ENCODE data around the gene HEMGN. TPM values are rescaled to one million over a fixed set of nuclear protein-coding genes. Genes with fewer than 3 reads are reported as not detected.
"Not testable (repeated sequence)": the region's sequence is repeated elsewhere in the genome, so short reads cannot be mapped to it uniquely, and the experiment has no call there.

Gene HEMGN
- total RNA-seq, 1 experiment from 2014 or later = not detected

GRCh38 chr9:97954550-97954989 lies 16.6 kb upstream of the HEMGN start:
- Histone ChIP-seq H3K4me3 (ENCODE audit: insufficient read depth, low read depth, low read length) (no peak overlapping the region), H3K27me3 (ENCODE audit: control insufficient read depth, insufficient read depth, low read length) (peaks cover 2% of the 10 kb centered on the region; the same call in 1 of the 2 replicates), H3K36me3 (replicated peaks; ENCODE audit: control insufficient read depth, insufficient read depth, low read length) (no peaks in the 10 kb centered on the region)
- peak; percentile 84 for DNase-seq

GRCh38 chr9:97950873-97951272 lies 12.9 kb upstream of the HEMGN start:
- not testable (repeated sequence) for H3K27me3 ChIP-seq (ENCODE audit: control insufficient read depth, insufficient read depth, low read length); DNase-seq; H3K4me3 ChIP-seq (ENCODE audit: insufficient read depth, low read depth, low read length); H3K36me3 ChIP-seq (replicated peaks; ENCODE audit: control insufficient read depth, insufficient read depth, low read length)

- DNase-seq = not testable (repeated sequence)
These were observed 9.1 kb upstream of the HEMGN start for GRCh38 chr9:97947094-97947493.

DNA sequence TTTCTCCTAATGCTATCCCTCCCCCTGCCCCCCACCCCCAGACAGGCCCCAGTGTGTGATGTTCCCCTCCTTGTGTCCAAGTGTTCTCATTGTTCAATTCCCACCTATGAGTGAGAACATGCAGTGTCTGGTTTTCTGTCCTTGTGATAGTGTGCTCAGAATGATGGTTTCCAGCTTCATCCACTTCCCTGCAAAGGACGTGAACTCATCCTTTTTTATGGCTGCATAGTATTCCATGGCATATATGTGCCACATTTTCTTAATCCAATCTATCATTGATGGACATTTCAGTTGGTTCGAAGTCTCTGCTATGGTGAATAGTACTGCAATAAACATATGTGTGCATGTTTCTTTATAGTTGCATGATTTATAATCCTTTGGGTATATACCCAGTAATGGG lies 7.5 kb upstream of the HEMGN start:
- not testable (repeated sequence) for DNase-seq; H3K4me3 ChIP-seq (ENCODE audit: insufficient read depth, low read depth, low read length); H3K36me3 ChIP-seq (replicated peaks; ENCODE audit: control insufficient read depth, insufficient read depth, low read length)
- H3K27me3 ChIP-seq (ENCODE audit: control insufficient read depth, insufficient read depth, low read length) = peaks cover 20% of the 10 kb centered on the region

More at GRCh38 chr9:97947094-97947493, 9.1 kb upstream of the HEMGN start:
- H3K27me3 ChIP-seq (ENCODE audit: control insufficient read depth, insufficient read depth, low read length); H3K36me3 ChIP-seq (replicated peaks; ENCODE audit: control insufficient read depth, insufficient read depth, low read length); H3K4me3 ChIP-seq (ENCODE audit: insufficient read depth, low read depth, low read length): not testable (repeated sequence)

DNA sequence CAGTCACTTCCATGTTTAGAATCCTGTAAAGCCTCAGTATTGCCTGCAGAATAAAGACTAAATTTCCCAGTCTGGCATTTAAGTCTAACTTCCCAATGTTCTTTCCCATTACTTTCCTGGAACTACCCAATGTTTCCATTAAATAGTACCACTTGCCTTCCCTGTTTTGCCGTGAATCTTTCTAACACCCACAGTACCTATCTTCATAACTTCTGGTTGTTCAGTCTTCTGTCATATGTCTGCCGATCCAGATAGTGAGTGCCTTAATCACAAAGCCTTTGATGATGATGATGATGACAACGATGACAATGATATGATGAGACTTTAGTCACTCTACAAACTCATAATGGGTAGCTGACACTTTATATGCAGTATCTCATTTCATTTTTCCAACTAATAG lies 6.6 kb upstream of the HEMGN start:
- DNase-seq = no peak
- Histone ChIP-seq H3K4me3 (ENCODE audit: insufficient read depth, low read depth, low read length) (no peak overlapping the region), H3K36me3 (replicated peaks; ENCODE audit: control insufficient read depth, insufficient read depth, low read length) (no peaks in the 10 kb centered on the region), H3K27me3 (ENCODE audit: control insufficient read depth, insufficient read depth, low read length) (peaks cover 22% of the 10 kb centered on the region)

GRCh38 chr9:97943308-97943855 lies 5.4 kb upstream of the HEMGN start:
- no peak for DNase-seq
- peaks cover 23% of the 10 kb centered on the region for H3K27me3 ChIP-seq (ENCODE audit: control insufficient read depth, insufficient read depth, low read length)
- H3K36me3 ChIP-seq (replicated peaks; ENCODE audit: control insufficient read depth, insufficient read depth, low read length) = no peaks in the 10 kb centered on the region
- H3K4me3 ChIP-seq (ENCODE audit: insufficient read depth, low read depth, low read length) = no peak overlapping the region

- no peak overlapping the region for H3K4me3 ChIP-seq (ENCODE audit: insufficient read depth, low read depth, low read length)
- no peak for DNase-seq
- H3K36me3 ChIP-seq (replicated peaks; ENCODE audit: control insufficient read depth, insufficient read depth, low read length) = no peaks in the 10 kb centered on the region
- H3K27me3 ChIP-seq (ENCODE audit: control insufficient read depth, insufficient read depth, low read length) = peaks cover 23% of the 10 kb centered on the region
These were observed 3.4 kb upstream of the HEMGN start for GRCh38 chr9:97941323-97941722.

- DNase-seq = no peak
- Histone ChIP-seq H3K4me3 (ENCODE audit: insufficient read depth, low read depth, low read length) (no peak overlapping the region), H3K27me3 (ENCODE audit: control insufficient read depth, insufficient read depth, low read length) (peaks cover 23% of the 10 kb centered on the region), H3K36me3 (replicated peaks; ENCODE audit: control insufficient read depth, insufficient read depth, low read length) (no peaks in the 10 kb centered on the region)
These were observed 2.8 kb upstream of the HEMGN start for GRCh38 chr9:97940741-97941140.

DNA sequence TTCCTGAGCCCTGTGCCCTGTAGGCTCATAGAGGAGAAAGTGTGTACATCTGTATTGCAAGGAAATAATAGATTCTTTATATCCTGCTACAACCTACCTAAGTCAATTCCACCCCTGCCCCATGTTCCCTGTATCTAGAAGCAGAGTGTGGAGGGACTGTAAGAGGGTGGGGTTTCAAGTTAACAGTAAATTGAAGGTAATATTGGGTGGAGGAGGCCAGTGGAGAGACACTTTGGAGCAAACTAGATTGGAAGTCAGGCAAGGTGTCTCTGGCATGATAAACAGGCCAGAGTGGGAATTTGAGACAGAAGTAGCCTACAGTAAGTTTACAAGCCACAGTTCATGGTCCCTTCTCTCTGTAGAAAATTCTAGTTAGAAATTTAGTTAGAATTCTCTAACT lies 2.3 kb upstream of the HEMGN start:
- DNase-seq = no peak
- peaks cover 26% of the 10 kb centered on the region for H3K27me3 ChIP-seq (ENCODE audit: control insufficient read depth, insufficient read depth, low read length)

GRCh38 chr9:97936998-97937397 lies 974 bp downstream of the HEMGN start:
- H3K4me3 ChIP-seq (ENCODE audit: insufficient read depth, low read depth, low read length) = no peak overlapping the region
- peaks cover 22% of the 10 kb centered on the region for H3K27me3 ChIP-seq (ENCODE audit: control insufficient read depth, insufficient read depth, low read length)
- H3K36me3 ChIP-seq (replicated peaks; ENCODE audit: control insufficient read depth, insufficient read depth, low read length) = no peaks in the 10 kb centered on the region
- DNase-seq = no peak

More for the DNA sequence above, 2.3 kb upstream of the HEMGN start:
- Histone ChIP-seq H3K4me3 (ENCODE audit: insufficient read depth, low read depth, low read length) (no peak overlapping the region), H3K36me3 (replicated peaks; ENCODE audit: control insufficient read depth, insufficient read depth, low read length) (no peaks in the 10 kb centered on the region)

- H3K4me3 ChIP-seq (ENCODE audit: insufficient read depth, low read depth, low read length) = no peak overlapping the region
- H3K27me3 ChIP-seq (ENCODE audit: control insufficient read depth, insufficient read depth, low read length) = peaks cover 13% of the 10 kb centered on the region
- no peaks in the 10 kb centered on the region for H3K36me3 ChIP-seq (replicated peaks; ENCODE audit: control insufficient read depth, insufficient read depth, low read length)
- DNase-seq = no peak
These were observed 2.7 kb downstream of the HEMGN start for GRCh38 chr9:97935276-97935675.

DNA sequence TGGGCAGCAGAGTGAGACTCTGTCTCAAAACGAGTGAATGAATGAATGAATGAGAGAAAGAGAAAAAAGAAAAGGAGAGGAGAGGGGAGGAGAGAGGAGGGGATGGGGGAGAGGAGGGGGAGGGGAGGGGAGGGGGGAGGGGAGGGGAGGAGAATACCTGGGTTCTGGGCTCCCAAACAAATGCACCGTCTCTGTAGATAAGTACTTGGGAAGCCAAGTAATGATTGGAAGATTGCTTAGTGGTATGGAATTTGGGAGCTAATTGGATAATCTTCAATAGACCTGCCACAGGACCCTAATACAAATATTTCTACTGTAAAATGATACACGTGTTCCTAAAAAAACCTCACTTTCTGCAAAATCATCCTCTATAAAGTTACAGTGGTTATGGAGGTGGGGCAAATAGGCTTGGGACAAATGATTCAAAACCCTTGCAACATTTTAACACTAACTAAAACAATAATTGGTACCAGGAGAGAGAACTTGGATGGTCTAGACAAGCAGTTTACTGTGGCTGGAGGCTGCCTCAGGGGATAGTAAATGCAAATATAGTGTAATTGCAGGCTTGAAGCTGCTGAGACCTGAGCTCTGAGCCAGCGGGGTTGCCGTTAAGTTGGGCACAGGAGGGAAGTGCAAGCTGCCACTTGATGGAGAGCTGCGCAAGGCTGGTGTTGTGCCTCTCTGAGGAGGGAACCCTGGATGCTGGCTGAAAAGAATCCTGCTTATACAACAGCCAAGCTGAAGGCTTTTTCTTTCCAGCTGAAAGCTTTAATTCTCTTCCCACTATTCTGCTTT lies 3.5 kb downstream of the HEMGN start:
- H3K4me3 ChIP-seq (ENCODE audit: insufficient read depth, low read depth, low read length) = no peak overlapping the region
- peaks cover 11% of the 10 kb centered on the region for H3K27me3 ChIP-seq (ENCODE audit: control insufficient read depth, insufficient read depth, low read length)
- no peaks in the 10 kb centered on the region for H3K36me3 ChIP-seq (replicated peaks; ENCODE audit: control insufficient read depth, insufficient read depth, low read length)
- peak; percentile 11 for DNase-seq

DNA sequence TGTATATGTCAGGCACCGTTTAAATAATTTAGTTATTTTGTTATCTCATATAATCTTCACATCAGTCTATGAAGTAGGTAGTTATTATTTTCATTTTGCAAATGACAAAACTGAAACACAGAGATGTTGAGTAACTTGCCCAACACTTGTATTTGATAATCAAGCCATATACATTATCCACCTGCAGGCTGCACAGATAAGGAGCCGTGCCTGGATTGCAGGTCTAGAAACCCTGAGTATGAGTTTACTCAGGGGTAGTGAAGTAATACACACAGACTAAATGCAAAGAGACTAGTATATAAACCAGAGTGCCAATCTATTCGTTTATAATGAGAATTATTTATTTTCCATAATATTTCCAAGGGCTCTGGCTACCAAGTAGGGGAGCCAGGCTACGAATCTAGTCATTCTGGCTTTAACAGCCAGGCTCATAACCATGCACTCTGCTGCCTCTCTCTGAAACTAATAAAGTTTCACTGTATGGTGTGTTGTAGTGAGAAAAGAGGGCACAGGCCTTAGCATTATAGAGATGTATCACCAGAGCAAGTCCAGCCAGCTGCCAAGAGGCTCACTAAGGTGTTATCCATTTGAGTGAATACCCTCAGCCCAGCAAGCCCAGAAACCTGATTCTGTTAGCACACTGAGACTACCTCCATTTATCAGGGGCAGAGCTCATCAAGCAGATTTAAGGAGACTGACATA lies 4.5 kb downstream of the HEMGN start:
- no peak overlapping the region for H3K4me3 ChIP-seq (ENCODE audit: insufficient read depth, low read depth, low read length)
- DNase-seq = no peak
- H3K27me3 ChIP-seq (ENCODE audit: control insufficient read depth, insufficient read depth, low read length) = peaks cover 10% of the 10 kb centered on the region
- no peaks in the 10 kb centered on the region for H3K36me3 ChIP-seq (replicated peaks; ENCODE audit: control insufficient read depth, insufficient read depth, low read length)

GRCh38 chr9:97930972-97931371 lies 7.0 kb downstream of the HEMGN start:
- DNase-seq = no peak
- Histone ChIP-seq H3K36me3 (replicated peaks; ENCODE audit: control insufficient read depth, insufficient read depth, low read length) (no peaks in the 10 kb centered on the region), H3K27me3 (ENCODE audit: control insufficient read depth, insufficient read depth, low read length) (peaks cover 10% of the 10 kb centered on the region), H3K4me3 (ENCODE audit: insufficient read depth, low read depth, low read length) (no peak overlapping the region)

Measured in H7 (cell line).